GM21825 (cell line): ENCODE measurements around the gene OR10C1.

Experiments
- ATAC-seq: cut with Tn5 transposase; IDR thresholded peaks from one replicate; pipeline ENCODE4 v1.9.1; 2021; ENCODE audit warnings: mild to moderate bottlenecking, moderate library complexity; ENCODE audit not compliant: unreplicated experiment

The OR10C1 gene

DNA sequence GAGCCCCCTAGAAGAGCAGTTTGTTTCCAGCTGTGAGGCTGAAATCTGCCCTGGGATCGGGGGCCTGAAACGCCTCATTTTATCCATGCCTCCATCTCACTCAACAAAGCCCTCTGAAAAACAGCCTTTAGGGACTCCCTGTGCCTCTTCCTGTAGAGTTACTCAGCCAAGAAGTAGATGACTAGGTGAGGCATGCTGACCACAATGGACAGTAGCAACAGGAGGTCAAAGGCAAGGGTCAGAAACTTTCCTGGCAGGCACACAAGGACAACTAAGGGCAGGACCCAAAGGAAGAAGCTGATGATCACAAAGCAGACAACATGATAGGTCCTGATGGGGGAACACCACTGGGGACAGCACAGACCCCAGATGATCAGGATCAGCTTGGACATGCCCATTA, 35.9 kb downstream of the OR10C1 start:
- ATAC-seq, result no peak

DNA sequence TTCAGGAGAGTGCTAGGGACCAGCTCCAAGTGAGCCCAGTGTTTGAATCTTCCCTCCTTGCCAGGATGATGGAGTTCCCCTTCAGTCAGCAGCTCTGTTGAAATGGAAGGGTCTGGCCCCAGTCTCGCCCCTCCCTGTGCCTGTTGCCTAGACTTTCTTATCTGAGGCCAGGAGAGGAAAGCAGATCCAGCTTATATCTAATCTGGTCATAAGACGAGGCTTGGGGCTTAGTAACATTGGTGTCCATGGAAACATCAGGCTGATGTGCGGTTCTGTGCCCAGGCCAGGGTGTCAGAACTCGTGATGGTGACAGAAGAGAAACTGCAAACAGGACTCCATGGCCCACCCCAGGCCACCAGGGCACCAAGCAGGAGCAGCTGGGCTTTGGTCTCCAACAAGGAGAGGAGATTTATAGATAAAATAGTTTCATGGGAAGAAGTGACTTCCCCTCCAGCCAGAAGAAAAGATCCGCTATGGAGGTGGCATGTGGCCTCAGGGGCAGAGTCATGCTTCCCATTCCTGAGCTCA, 38.9 kb downstream of the OR10C1 start:
- no peak for ATAC-seq

DNA sequence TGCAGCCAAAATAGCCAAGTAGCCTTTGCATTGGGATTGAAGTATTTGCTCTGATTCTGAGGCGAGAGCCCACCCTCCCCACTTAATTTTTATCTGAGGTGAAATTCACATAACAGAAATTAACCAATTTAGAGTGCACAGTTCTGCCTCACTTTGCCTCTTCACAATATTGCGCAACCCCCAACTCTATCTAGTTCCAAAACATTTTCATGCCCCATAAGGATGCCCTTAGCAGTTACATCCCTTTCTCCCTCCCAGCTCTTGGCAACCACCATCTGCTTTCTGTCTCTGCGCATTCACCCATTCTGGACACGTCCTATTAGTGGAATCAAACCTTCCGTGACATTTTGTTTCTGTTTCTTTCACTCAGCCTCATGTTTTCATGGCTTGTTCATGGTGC, 39.6 kb downstream of the OR10C1 start:
- ATAC-seq, result no peak

DNA sequence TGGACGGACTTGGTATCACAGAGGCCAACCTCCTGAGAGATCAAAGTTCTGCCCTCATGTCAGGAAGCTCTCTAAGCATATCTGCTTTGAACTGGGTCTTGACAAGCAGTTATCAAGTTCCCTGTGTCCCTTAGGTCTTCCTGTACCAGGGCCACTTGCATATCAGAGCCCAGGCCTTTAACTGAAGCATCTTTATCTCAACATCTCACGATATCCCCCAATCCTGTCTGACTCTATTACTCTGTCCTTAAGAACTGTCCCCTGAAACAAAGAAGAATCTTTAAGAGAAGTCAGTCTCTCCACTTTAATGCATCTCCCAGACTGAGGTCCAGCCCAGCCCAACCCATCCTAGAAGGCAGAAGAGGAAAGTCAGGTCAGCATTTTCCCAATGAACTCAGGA, 40.5 kb downstream of the OR10C1 start:
- no peak for ATAC-seq

DNA sequence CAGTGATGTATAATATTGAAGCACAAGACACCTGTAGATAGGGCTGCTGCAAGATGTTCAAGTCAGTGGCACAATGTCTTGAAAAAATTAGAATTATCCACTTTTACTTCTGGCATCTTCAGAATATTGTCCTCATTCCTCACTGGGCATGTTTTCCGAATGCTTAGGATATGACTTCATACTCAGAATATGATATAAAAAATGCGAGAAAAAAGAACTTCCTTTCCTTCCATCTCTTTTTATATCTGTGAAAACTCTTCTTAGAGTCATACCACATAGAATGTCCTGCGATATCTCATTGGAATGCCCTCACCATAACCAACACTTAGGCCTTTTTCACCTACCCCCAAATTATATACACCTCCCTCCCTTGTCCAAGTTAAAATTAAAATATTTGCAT, 44.1 kb downstream of the OR10C1 start:
- no peak for ATAC-seq

DNA sequence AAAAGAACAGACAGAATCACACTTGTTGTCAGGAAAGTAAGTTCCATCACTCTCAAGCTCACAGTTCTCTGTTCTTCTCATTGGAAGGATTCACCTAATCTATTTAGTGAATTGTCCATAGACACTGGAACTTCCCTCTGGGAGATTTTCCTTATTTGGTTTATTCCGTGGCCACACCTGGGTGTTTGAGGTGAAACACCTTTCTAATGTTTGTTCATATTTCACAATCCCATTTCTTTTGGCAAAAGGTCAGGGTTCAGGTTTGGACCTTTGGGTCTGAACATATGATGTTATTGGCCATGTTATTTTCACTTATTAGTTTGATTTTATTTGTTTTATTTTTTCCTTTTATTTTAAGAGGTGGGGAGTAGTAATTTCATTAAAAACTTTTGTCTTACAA, 44.6 kb downstream of the OR10C1 start:
- no peak for ATAC-seq

DNA sequence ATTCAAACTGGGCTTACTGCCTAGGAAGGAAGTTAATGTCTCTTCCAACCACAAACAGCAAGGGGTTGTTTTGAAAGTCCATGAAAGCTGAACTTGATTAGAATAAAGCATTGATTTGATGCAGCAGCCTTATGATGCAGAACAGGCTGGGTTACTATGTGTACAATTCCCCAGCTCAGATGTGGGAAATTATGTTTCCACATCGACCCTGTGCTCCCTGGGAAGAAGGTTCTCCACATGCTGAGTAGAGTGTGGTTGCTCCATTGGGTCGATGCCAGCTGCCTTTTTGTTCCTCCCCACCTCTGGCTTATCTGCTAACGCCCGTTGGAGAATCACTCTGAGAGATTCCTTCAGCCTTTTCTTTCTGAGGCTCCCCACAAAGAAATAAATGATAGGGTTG, 47.5 kb downstream of the OR10C1 start:
- no peak for ATAC-seq

DNA sequence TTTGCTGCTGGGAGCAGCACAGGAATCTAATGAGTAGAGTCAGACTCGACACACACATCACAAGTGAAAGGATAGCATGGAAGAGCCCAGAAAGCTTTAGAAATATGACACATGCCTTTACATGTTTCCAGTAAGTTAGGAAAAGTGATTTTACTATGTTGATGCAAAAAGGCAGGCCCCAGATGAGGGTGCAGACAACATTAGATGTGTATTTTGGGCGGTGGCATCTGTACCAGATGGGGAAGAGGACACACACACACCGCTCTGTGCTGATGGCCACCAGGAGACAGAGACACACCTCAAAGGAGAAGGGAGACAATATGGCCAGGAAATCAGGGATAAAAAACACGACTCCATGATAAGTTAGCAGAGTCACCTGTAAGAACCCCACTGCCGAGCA, 48.0 kb downstream of the OR10C1 start:
- ATAC-seq, result no peak

DNA sequence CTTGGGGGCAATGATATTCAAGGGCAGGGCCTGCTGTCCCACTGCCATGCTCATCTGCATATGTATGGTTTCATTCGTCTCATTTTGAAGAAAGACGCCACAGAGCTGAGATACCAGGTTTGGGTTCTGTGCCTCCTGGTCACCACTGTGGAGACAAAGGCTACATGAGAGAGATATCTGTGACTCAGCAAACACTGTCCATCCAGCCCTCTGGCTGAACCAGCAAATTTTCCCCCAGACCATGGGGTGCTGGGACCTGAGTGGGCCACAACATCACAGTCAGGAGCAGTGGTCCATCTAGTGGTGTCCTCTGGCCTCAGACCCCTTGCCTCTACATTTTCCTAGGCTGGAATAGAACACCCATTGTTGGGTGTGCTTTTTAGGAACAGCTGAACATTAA, 48.6 kb downstream of the OR10C1 start, which contains the start of gene MAS1L:
TSS of gene MAS1L (minus strand) at position 297 of the 400 bp plus-strand sequence. CDS start at position 243, 54 bp downstream.
- no peak for ATAC-seq

DNA sequence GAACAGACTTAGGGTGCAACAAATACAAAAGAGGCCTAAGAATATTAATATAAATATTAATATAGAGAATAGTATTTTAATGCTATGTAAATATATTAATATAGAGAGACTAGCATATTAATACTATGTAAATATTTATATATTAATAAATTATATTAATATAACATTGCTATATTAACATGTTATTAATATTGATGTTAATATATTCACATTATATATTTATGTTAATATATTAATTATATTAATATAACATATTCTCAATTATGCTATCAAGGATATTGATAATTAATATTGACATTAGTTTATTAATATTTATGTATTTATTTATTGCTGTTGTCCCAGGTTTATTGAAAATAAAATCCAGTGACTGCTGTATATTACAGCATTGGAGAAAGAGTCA, 49.8 kb downstream of the OR10C1 start:
- no peak for ATAC-seq

DNA sequence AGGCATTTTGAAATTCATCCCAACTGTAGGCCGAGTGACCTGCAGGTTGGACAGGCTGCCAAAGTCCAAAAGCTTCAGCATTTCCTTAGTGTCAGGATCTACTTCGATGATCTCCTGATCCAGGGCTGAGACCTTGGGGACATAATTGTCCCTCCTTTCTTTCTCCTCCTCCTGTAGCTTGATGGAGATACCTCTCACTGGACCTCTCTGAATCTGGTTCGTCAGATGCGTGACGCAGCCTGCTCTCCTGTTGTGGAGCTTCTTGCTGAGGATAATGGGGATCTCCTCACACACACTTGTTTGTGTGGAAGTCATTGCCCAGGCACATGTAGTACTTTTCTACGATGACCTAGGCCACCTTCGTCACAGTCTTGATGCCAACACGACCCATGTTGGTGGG, 50.2 kb downstream of the OR10C1 start:
- no peak for ATAC-seq

DNA sequence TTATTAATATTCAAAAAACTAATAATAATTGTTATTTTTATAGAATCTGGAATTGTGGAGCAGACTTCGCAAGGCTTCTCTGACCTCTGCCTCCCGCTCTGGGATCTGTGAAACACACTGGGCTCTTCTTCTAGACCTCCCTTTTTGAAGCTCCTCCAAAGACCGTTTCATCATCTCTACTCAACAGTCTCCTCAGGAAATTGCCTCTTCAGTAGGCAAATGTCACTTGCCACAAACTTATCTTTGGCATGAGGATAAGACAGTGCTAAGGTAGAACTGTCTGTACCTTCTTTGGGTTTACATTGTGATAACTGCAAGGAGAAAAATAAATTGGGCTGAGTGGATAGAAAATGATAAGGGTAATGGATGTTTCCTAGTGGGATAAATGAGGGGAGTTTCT, 50.9 kb downstream of the OR10C1 start:
- ATAC-seq, result no peak

DNA sequence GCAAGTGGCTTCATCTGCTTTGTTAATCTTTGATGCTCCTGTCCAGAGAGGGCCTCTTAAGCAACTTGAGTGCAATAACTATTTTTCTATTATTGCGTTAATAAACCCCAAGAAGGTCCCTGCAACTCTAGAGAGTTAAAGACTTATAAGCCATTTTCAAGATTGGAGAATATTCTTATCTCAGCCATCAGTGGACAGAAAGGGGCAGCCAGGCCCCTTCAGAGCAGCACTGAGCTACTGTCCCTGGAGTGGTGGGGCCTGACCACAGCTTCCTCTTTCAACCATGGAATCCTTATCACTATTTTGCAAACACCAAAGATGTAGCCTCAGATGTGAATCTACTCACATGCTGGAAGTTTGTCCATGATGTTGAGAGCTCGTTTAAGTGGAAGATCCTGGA, 51.4 kb downstream of the OR10C1 start:
- no peak for ATAC-seq
